Lower leg skin (tissue), 3 donors: ENCODE data around the gene OR1E2.

Experiments used
- CTCF ChIP-seq, 3 donors: fragments of 450-650 bp; IDR thresholded peaks; one replicate each; pipeline ENCODE4 v1.5.1; 2016; ENCODE audit warnings: antibody characterized with exemption in 3 of 3, mild to moderate bottlenecking in 3 of 3, moderate library complexity in 2 of 3
- POLR2A ChIP-seq, 2 donors: fragments of 450-650 bp; IDR thresholded peaks; one replicate each; pipeline ENCODE4 v1.6.1; 2016 to 2017; ENCODE audit warnings: antibody characterized with exemption in 2 of 2, mild to moderate bottlenecking in 1 of 2, moderate library complexity in 1 of 2

GRCh38 chr17:3415610-3416009 is 18.0 kb downstream of the OR1E2 start:
- no peak for TF ChIP-seq CTCF (IDR thresholded peaks at IDR 0.05)
- TF ChIP-seq POLR2A (IDR thresholded peaks at IDR 0.05) = no peak
